PFSK-1 (cell line): ENCODE data around the gene MSX2.

Source experiments
- FOXP2 ChIP-seq: optimal IDR thresholded peaks from 2 replicates; pipeline ENCODE3; 2011; ENCODE audit warnings: borderline replicate concordance, control low read depth, inconsistent platforms; ENCODE audit not compliant: insufficient read depth; ENCODE audit errors: extremely low read length, extremely low read depth
- POLR2AphosphoS5 ChIP-seq: IDR thresholded peaks from 2 replicates; pipeline ENCODE4 v1.6.1; 2012; ENCODE audit warnings: low read depth, mild to moderate bottlenecking, control low read depth, low read length, moderate library complexity
- REST ChIP-seq, 2 experiments: IDR thresholded peaks; 2 replicates each; pipeline versions ENCODE4 v1.6.1 to v1.8.0; 2011 to 2012; ENCODE audit warnings: low read depth in 2 of 2, low read length in 2 of 2, control low read depth in 1 of 2, inconsistent platforms in 1 of 2, mild to moderate bottlenecking in 1 of 2, moderate library complexity in 1 of 2; ENCODE audit not compliant: insufficient read depth in 1 of 2
- SIN3A ChIP-seq: IDR thresholded peaks from 2 replicates; pipeline ENCODE4 v1.6.1; 2012; ENCODE audit warnings: mild to moderate bottlenecking, low read length, moderate library complexity, borderline replicate concordance; ENCODE audit not compliant: insufficient read depth
- TAF1 ChIP-seq: IDR thresholded peaks from 2 replicates; pipeline ENCODE4 v1.6.1; 2012; ENCODE audit warnings: low read length, control low read depth, borderline replicate concordance; ENCODE audit not compliant: insufficient read depth

The MSX2 gene

GRCh38 chr5:174725261-174725990 lies 1.0 kb downstream of the MSX2 start:
- no peak for TF ChIP-seq REST (IDR thresholded peaks at IDR 0.05; ENCODE audit: insufficient read depth in 1 of 2, low read depth in 2 of 2, low read length in 2 of 2)
- TF ChIP-seq POLR2AphosphoS5, result no peak
- TF ChIP-seq SIN3A, result no peak
- no peak for TF ChIP-seq FOXP2
- TF ChIP-seq TAF1, result no peak

DNA sequence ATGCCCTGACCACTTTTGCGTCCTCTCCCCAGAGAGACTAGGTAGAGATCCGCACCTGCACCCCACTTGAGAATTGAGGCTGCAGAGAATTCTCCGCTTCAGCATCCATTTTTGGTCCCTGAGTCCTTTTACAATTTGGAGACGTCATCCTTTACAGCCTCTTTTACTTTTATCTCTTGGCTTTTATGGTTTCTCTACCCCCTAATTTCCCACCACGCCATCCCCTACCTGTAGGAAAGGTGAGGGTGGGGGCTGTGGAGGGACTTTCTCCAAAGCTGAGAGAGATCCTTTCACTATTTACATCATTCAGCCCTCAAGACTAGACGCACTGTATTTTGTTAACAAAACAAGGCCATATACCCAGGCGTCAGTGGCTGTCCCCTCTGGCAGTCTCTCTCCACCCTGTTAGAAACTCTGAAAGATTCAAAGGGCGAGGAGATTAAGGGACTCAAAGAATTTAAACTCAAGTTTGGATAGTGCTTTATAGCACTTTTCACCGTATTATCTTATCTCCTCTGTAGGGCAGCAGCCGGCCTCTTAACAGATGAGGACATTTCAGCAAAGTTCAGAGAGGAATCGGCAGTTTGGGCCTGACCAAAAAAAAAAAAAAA lies 1.7 kb downstream of the MSX2 start:
- TF ChIP-seq SIN3A, result no peak
- TF ChIP-seq REST (IDR thresholded peaks at IDR 0.05; ENCODE audit: insufficient read depth in 1 of 2, low read depth in 2 of 2, low read length in 2 of 2), result no peak
- no peak for TF ChIP-seq POLR2AphosphoS5
- TF ChIP-seq FOXP2, result no peak
- no peak for TF ChIP-seq TAF1

GRCh38 chr5:174726916-174727793 lies 2.8 kb downstream of the MSX2 start:
- no peak for TF ChIP-seq TAF1
- TF ChIP-seq REST (IDR thresholded peaks at IDR 0.05; ENCODE audit: insufficient read depth in 1 of 2, low read depth in 2 of 2, low read length in 2 of 2), result no peak
- TF ChIP-seq SIN3A, result no peak
- TF ChIP-seq FOXP2, result no peak
- no peak for TF ChIP-seq POLR2AphosphoS5

DNA sequence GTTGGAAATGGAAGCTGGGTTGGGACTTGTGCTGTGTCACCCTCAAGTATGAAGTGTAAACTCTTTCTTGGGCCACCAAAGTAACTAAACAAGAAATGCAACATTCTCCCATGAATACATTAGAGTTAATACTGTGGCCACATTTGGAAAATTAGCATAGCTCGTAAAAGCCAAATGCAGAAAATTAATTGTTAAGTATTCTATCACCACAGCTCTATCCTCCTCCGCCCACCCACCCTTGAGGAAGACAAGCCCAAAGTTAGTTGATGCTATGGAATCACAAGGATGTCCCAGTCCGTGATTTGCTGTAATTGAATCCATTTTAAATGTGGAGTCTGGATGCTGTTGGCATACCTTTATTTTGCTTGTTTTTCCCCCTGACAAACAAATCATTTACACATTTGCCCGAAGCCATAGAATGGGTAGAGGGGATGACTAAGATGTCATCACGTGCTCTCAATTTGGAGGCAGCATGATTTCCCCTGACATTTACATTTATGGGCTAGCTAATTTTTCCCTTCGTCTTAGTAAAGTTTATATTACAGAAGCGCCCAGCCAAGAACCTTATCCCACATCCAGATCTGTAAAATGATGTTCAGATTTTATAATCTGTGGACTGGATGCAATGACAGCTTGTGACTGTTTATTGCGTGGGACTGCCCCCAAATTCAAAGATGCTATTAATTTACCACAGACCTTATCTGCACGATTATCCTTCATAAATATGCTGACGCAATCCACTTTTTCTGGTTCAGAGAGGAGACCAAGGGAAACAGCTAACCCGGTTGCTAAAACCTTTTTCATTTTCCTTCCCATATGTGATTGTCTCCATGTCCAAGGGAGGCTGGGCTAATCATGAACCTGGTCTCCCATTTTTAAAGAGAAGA lies 3.7 kb downstream of the MSX2 start:
- no peak for TF ChIP-seq REST (IDR thresholded peaks at IDR 0.05; ENCODE audit: insufficient read depth in 1 of 2, low read depth in 2 of 2, low read length in 2 of 2)
- TF ChIP-seq FOXP2, result no peak
- no peak for TF ChIP-seq POLR2AphosphoS5
- no peak for TF ChIP-seq SIN3A
- TF ChIP-seq TAF1, result no peak
